K562 (cell line): ENCODE data around the gene CDC20. TPM values are rescaled to one million over a fixed set of nuclear protein-coding genes. Genes with fewer than 3 reads are reported as not detected.

ENCODE experiments used
- ARID1B ChIP-seq: fragments of 450-650 bp; IDR thresholded peaks from 2 replicates; pipeline ENCODE4 v1.6.1; 2016; ENCODE audit warnings: antibody characterized with exemption, mild to moderate bottlenecking, inconsistent platforms
- CBFA2T3 ChIP-seq: fragments of 450-650 bp; IDR thresholded peaks from 2 replicates; pipeline ENCODE4 v1.6.1; 2017
- CHAMP1 ChIP-seq: fragments of 450-650 bp; IDR thresholded peaks from 2 replicates; pipeline ENCODE4 v1.6.1; 2016; ENCODE audit warnings: mild to moderate bottlenecking
- E2F5 ChIP-seq: sonication (generic); formaldehyde crosslinking; IDR thresholded peaks from 2 replicates; pipeline ENCODE4 v1.8.0; 2022; ENCODE audit warnings: mild to moderate bottlenecking, missing genetic modification reagents
- FOXJ3 ChIP-seq: sonication (generic); formaldehyde crosslinking; IDR thresholded peaks from 2 replicates; pipeline ENCODE4 v1.4.0; 2020; ENCODE audit warnings: mild to moderate bottlenecking, missing genetic modification reagents
- HLTF ChIP-seq: fragments of 450-650 bp; IDR thresholded peaks from 2 replicates; pipeline ENCODE4 v1.6.1; 2016
- HSF4 ChIP-seq: fragments of 250-450 bp; sonication (Bioruptor Pico); IDR thresholded peaks from 2 replicates; pipeline ENCODE4 v2.1.2; 2022; ENCODE audit warnings: mild to moderate bottlenecking, moderate library complexity, borderline replicate concordance
- MAFF ChIP-seq: IDR thresholded peaks from 2 replicates; pipeline ENCODE4 v1.6.1; 2012; ENCODE audit warnings: low read length, improper control_type of control experiment
- MAZ ChIP-seq, 2 experiments: fragments of 450-650 bp in 1 of 2; sonication (generic) in 1 of 2; formaldehyde crosslinking; IDR thresholded peaks in 1 of 2; conservative IDR thresholded peaks in 1 of 2; 2 replicates each; pipeline versions ENCODE4 v1.4.0 to v1.5.0; 2020; ENCODE audit warnings: mild to moderate bottlenecking in 1 of 2, missing genetic modification reagents in 1 of 2
- MED1 ChIP-seq: sonication (generic); formaldehyde crosslinking; IDR thresholded peaks from 2 replicates; pipeline ENCODE4 v1.8.1; 2023; ENCODE audit warnings: missing genetic modification reagents, borderline replicate concordance
- PBX2 ChIP-seq, 2 experiments: IDR thresholded peaks in 1 of 2; conservative IDR thresholded peaks in 1 of 2; 2 replicates each; pipeline ENCODE4 v1.6.1; 2016; ENCODE audit warnings: low read depth in 2 of 2, mild to moderate bottlenecking in 1 of 2, missing compliant biosample characterization in 1 of 2, missing genetic modification characterization in 1 of 2, moderate library complexity in 1 of 2
- POLR2G ChIP-seq: fragments of 200-400 bp; formaldehyde crosslinking; IDR thresholded peaks from 2 replicates; pipeline ENCODE4 v1.6.1; 2017; ENCODE audit warnings: low read depth, mild to moderate bottlenecking, antibody characterized with exemption, low read length, moderate library complexity
- POLR3G ChIP-seq: IDR thresholded peaks from 2 replicates; pipeline ENCODE4 v1.6.1; 2011; ENCODE audit not compliant: insufficient read length, insufficient replicate concordance; ENCODE audit errors: extremely low read depth
- SP2 ChIP-seq: IDR thresholded peaks from 2 replicates; pipeline ENCODE4 v1.6.1; 2011; ENCODE audit warnings: mild to moderate bottlenecking, low read depth, low read length, moderate library complexity; ENCODE audit not compliant: poor library complexity, severe bottlenecking; ENCODE audit errors: extremely low read depth
- TRIM24 ChIP-seq, 2 experiments: fragments of 450-650 bp; IDR thresholded peaks; 2 replicates each; pipeline ENCODE4 v1.6.1; 2016
- USF1 ChIP-seq: sonication (generic); formaldehyde crosslinking; IDR thresholded peaks from 2 replicates; pipeline ENCODE4 v1.9.0; 2022; ENCODE audit warnings: mild to moderate bottlenecking, missing genetic modification reagents
- polyA plus RNA-seq, 8 experiments: library from polyadenylated mRNA; depleted of rRNA in 4 of 8; stranded (reverse) in 5 of 8; unstranded in 3 of 8; fragments of >200 nt; fragmentation: Nextera tagmentation in 2 of 8; fragmentation: Illumina TruSeq in 1 of 8; extraction: Ambion mirVana in 2 of 8; extraction: Trizol in 1 of 8; gene quantifications; 2 replicates each; pipeline versions ENCODE4 v1.2.1 to v1.2.3, GENCODE V29; 2011 to 2014; ENCODE audit warnings: inconsistent platforms in 1 of 8, missing spikeins in 1 of 8
- total RNA-seq, 7 experiments: library from RNA; depleted of rRNA in 6 of 7; stranded (reverse); fragments of >200 nt in 6 of 7; fragmentation: Illumina TruSeq in 2 of 7; extraction: Trizol in 2 of 7; gene quantifications; 2 replicates each; pipeline versions ENCODE4 v1.2.1 to v1.2.3, GENCODE V29; 2011 to 2021; ENCODE audit warnings: low replicate concordance in 1 of 7
- TF ChIP-seq, protein P1 (sequence below): sonication (generic); formaldehyde crosslinking; IDR thresholded peaks from 2 replicates; pipeline ENCODE4 v1.8.1; 2023; ENCODE audit warnings: mild to moderate bottlenecking, missing genetic modification reagents
- TF ChIP-seq, protein P2 (sequence below): fragments of 250-450 bp; sonication (Bioruptor Pico); IDR thresholded peaks from 2 replicates; pipeline ENCODE4 v1.5.0; 2021

The CDC20 gene
- total and polyA plus RNA-seq, 9 of the 15 experiments (the other 6 are each of a cell fraction or from before 2014, with no cell fraction given) = 45.2 to 224 (median 121) TPM

DNA sequence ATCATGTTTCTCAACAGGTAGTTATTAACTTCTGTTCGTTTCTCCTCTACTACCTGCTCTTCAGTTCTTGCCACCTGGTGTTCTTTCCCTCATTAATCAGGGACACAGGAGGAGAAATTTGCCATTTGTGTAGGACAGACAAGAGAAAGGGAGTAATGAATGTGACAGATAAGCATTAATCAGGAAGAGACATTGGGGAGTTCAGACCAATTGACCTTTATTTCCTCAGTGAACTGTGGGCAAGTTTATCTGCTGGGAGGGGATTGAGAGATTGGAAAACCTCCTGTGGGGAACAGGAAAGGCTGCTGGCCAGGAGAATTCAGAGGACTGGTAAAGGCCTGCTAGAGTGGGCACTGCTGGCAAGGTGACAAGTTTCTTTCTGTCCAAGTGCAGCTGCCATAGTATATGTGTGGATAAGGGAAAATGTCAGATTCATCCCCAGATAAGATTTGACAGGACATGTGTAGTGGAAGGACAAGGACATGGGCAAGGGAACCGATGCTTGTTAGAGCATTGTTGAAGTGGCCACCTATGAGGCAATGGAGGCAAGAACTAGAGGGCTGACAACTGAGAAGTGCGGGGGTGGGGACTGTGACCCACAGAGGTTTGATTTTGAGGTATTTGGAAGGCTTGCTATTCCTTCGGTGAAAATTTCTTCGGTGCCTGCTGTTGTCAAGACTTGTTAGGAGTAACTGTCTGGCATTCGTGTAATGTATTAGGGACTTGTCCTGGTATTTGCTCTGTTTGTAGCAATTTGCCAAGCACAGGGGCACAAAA, 43.5 kb downstream of the CDC20 start (continued):
- TF ChIP-seq CHAMP1 (no peak), POLR2G (no peak), HSF4 (no peak), POLR3G (no peak), FOXJ3 (no peak), MED1 (CRISPR knock-in tag) (no peak), ARID1B (peak; percentile 91), MAFF (no peak), CBFA2T3 (peak; percentile 96), MAZ (CRISPR knock-in tag; conservative IDR thresholded peaks at IDR 0.05 in 1 of 2, IDR thresholded peaks at IDR 0.05 in 1 of 2) (0 out of 4 replicates have a peak, but pooled peaks of 1 of the 2 experiments have one; percentile 34), PBX2 (CRISPR knock-in tag; IDR thresholded peaks at IDR 0.05; ENCODE audit: low read depth) (no peak), PBX2 (tag; conservative IDR thresholded peaks at IDR 0.05; ENCODE audit: low read depth) (peak; percentile 39; the same call in 1 of the 2 replicates), HLTF (no peak), TRIM24 (IDR thresholded peaks at IDR 0.05) (peak; percentile 70 to 82; a peak in 3 of 4 replicates), SP2 (no peak), USF1 (no peak), E2F5 (no peak)
- TF ChIP-seq, protein P1, sequence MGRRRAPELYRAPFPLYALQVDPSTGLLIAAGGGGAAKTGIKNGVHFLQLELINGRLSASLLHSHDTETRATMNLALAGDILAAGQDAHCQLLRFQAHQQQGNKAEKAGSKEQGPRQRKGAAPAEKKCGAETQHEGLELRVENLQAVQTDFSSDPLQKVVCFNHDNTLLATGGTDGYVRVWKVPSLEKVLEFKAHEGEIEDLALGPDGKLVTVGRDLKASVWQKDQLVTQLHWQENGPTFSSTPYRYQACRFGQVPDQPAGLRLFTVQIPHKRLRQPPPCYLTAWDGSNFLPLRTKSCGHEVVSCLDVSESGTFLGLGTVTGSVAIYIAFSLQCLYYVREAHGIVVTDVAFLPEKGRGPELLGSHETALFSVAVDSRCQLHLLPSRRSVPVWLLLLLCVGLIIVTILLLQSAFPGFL (CRISPR knock-in tag) = no peak
- TF ChIP-seq, protein P2, sequence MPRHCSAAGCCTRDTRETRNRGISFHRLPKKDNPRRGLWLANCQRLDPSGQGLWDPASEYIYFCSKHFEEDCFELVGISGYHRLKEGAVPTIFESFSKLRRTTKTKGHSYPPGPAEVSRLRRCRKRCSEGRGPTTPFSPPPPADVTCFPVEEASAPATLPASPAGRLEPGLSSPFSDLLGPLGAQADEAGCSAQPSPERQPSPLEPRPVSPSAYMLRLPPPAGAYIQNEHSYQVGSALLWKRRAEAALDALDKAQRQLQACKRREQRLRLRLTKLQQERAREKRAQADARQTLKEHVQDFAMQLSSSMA (CRISPR knock-in tag) = no peak
